Lower leg skin (tissue), 4 donors: ENCODE measurements around the gene PRC1. TPM values are rescaled to one million over a fixed set of nuclear protein-coding genes. Genes with fewer than 3 reads are reported as not detected.

Experiments
- DNase-seq, 2 donors: peaks; one replicate each; pipeline ENCODE4 v3.0.0-alpha.2; 2019; ENCODE audit warnings: low spot score in 2 of 2
- H3K4me3 ChIP-seq: fragments of 200-600 bp; sonication (generic); 2 replicates; pipeline ENCODE4 v1.5.1; 2017; ENCODE audit warnings: mild to moderate bottlenecking, low read depth; ENCODE audit not compliant: poor library complexity, severe bottlenecking
- POLR2A ChIP-seq, 2 donors: fragments of 450-650 bp; IDR thresholded peaks; one replicate each; pipeline ENCODE4 v1.6.1; 2016 to 2017; ENCODE audit warnings: antibody characterized with exemption in 2 of 2, mild to moderate bottlenecking in 1 of 2, moderate library complexity in 1 of 2
- WGBS, 2 donors: methylation state at CpG; one replicate each; pipeline ENCODE4 v1.1.5; 2018; 5-methylcytosine and 5-hydroxymethylcytosine counted together
- intact Hi-C: fragments of 100-400 bp; cut with DNase I; formaldehyde crosslinking; loops from one replicate; pipeline ENCODE4 v1.15.0; 2023; ENCODE audit warnings: low total_unique reads
- total RNA-seq, 4 donors: library from RNA; depleted of rRNA; stranded (reverse); fragments of >200 nt; gene quantifications; one replicate each; pipeline ENCODE4 v1.1.0, GENCODE V29; 2016
- TF ChIP-seq, protein P1 (sequence below), 3 donors: fragments of 450-650 bp; IDR thresholded peaks; one replicate each; pipeline ENCODE4 v1.5.1; 2016; ENCODE audit warnings: antibody characterized with exemption in 3 of 3, mild to moderate bottlenecking in 3 of 3, moderate library complexity in 2 of 3

PRC1 gene
- total RNA-seq, 4 donors from 2014 or later = 16.3 to 24.4 (median 19.5) TPM

DNA sequence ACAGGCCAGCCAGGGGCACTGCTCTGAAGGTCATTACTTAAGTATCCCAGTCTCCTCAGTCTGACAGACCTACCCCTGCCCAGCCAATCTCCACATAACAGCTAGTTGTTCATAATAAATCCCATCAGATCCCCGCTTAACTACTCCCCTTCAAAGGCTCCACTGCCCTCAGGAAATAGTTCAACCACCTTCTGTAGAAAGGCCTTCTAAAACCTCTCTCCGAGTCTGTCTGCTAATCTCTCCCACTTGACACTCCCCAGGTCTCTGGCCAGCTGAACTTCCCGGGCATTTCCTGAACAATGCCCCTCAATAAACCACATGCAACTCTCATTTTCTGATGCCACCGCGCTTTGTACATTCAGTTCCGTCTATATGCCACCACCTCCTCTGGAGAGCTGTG, 6.0 kb downstream of the PRC1 start:
- 79 to 81% methylated on average over 6 of the region's 6 CpGs for whole genome bisulfite sequencing, 2 donors
- H3K4me3 ChIP-seq = no peak overlapping the region
- no peak for DNase-seq
- intact Hi-C loops = no loop called here
- TF ChIP-seq, protein P1, sequence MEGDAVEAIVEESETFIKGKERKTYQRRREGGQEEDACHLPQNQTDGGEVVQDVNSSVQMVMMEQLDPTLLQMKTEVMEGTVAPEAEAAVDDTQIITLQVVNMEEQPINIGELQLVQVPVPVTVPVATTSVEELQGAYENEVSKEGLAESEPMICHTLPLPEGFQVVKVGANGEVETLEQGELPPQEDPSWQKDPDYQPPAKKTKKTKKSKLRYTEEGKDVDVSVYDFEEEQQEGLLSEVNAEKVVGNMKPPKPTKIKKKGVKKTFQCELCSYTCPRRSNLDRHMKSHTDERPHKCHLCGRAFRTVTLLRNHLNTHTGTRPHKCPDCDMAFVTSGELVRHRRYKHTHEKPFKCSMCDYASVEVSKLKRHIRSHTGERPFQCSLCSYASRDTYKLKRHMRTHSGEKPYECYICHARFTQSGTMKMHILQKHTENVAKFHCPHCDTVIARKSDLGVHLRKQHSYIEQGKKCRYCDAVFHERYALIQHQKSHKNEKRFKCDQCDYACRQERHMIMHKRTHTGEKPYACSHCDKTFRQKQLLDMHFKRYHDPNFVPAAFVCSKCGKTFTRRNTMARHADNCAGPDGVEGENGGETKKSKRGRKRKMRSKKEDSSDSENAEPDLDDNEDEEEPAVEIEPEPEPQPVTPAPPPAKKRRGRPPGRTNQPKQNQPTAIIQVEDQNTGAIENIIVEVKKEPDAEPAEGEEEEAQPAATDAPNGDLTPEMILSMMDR (IDR thresholded peaks at IDR 0.05) = no peak
- TF ChIP-seq POLR2A (IDR thresholded peaks at IDR 0.05) = no peak

DNA sequence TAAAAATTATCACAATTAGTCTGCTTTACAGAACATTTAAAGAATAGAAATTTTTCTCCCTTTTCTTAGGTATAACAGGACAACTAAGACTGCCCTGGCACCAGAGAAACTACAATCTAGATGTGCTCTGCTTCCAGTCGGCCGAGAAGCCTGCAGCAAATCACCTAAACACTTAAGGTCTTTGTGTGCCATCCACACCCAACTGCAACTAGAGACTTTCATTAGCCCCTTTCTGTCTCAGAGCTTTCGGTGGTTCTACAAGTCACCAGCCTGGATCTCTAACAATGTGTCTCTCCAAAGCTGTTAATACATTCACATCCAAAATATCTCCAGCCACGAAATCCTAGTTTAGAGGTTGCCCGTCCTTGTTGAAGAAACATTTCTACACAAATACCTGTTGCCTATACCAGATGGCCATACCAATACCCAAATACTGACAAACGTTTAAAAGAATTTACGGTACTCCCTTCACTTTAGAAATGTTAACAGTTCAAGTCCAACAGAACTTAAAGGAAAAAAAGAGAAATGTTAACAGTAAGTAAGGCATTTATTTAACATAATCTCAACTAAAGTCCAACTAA, 6.7 kb downstream of the PRC1 start:
- TF ChIP-seq, protein P1 (IDR thresholded peaks at IDR 0.05) = no peak
- no peak for TF ChIP-seq POLR2A (IDR thresholded peaks at IDR 0.05)
- H3K4me3 ChIP-seq = no peak overlapping the region
- no peak for DNase-seq
- intact Hi-C loops = no loop called here
- whole genome bisulfite sequencing, 2 donors = 61 to 67% methylated on average over 7 of the region's 7 CpGs

DNA sequence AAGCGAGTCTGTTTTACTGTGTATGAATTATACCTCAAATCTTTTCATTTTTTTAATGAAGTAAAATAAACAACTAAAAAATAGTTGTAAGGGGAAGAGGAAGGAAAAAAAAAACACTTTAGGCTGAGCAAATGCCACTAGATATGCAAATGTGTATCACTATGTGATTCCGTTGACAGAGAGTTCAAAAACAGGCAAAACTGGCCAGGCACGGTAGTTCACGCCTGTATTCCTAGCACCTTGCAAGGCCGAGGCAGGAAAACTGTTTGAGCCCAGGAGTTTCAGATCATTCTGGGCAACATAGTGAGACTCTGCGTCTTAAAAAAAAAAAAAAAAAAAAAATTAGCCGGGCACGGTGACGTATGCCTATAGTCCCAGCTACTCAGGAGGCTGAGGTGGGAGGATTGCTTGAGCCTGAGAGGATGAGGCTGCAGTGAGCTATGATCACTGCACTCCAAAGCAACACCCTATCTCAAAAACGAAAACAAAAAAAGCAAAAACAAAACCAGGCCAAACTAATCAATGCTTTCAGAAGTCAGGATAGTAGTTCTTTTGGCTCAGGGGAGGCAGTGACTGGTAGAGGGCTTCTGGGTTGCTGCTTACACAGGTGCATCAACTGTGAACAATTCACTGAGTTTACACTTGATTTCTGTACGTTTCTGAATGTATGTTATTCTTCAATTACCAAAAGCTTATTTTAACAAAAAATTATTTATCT, 7.4 kb downstream of the PRC1 start:
- DNase-seq = no peak
- intact Hi-C loops = no loop called here
- no peak for TF ChIP-seq POLR2A (IDR thresholded peaks at IDR 0.05)
- TF ChIP-seq, protein P1 (IDR thresholded peaks at IDR 0.05) = no peak
- no peak overlapping the region for H3K4me3 ChIP-seq
- 58 to 67% methylated on average over 11 of the region's 11 CpGs for WGBS, 2 donors

DNA sequence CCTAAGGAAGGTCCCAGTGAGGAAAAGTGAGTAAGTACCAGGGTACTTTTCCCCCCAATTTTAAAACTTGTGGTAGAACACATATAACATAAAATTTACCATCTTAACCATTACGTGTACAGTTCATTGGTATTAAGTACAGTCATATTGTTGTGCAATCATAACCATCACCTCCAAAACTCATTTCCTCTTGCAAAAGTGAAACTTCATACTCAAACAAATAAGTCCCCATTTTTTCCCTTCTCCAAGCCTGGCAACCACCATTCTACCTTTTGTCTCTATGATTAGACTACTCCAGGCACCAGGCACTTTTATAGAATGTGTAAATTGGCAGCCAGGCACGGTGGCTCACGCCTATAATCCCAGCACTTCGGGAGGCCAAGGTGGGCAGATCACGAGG, 12.2 kb downstream of the PRC1 start:
- no peak overlapping the region for H3K4me3 ChIP-seq
- DNase-seq = no peak
- intact Hi-C loops = no loop called here
- WGBS, 2 donors = 90 to 94% methylated on average over 5 of the region's 5 CpGs
- TF ChIP-seq POLR2A (IDR thresholded peaks at IDR 0.05) = no peak
- TF ChIP-seq, protein P1 (IDR thresholded peaks at IDR 0.05) = no peak

DNA sequence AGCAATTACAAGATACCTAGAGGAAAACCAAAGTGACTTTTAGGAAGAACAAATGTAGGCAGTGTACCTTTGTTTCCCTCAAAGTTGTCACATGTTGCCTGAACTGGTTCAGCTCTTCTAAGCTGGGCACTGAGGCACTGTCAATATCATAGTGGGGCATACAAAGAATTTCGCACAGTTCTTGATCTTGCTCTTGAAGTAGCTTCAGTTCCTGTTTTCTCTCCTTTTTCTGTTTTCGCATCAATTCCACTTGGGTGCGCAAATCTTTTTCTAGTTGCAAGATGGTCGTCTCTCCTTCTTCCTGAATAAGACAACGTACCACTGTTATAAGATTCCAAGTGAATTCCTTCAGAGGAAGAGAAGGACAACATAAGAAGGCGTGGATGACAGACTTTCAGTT, 12.7 kb downstream of the PRC1 start:
- intact Hi-C loops = no loop called here
- no peak for TF ChIP-seq POLR2A (IDR thresholded peaks at IDR 0.05)
- TF ChIP-seq, protein P1 (IDR thresholded peaks at IDR 0.05) = no peak
- no peak for DNase-seq
- WGBS, 2 donors = 89 to 91% methylated on average over 6 of the region's 6 CpGs
- no peak overlapping the region for H3K4me3 ChIP-seq
